Epithelial cell of esophagus (primary cell): ENCODE results near the gene C11orf91.
"Not testable (repeated sequence)": the region's sequence is repeated elsewhere in the genome, so short reads cannot be mapped to it uniquely, and the experiment has no call there.

Source experiments
- DNase-seq: peaks from one replicate; pipeline ENCODE4 v3.0.0; 2010; ENCODE audit warnings: low read depth
- H3K4me3 ChIP-seq: 2 replicates; pipeline ENCODE4 v1.5.1; 2011; ENCODE audit warnings: mild to moderate bottlenecking, low read length, control low read depth
- CTCF ChIP-seq: IDR thresholded peaks from 2 replicates; pipeline ENCODE4 v1.5.1; 2011; ENCODE audit warnings: low read depth, mild to moderate bottlenecking, low read length, control low read depth, inconsistent platforms; ENCODE audit not compliant: insufficient read depth; ENCODE audit errors: missing control alignments

C11orf91 gene

GRCh38 chr11:33682019-33682418 is 18.6 kb downstream of the C11orf91 start:
- no peak for TF ChIP-seq CTCF
- DNase-seq, result no peak
- no peak overlapping the region for H3K4me3 ChIP-seq

- not testable (repeated sequence) for DNase-seq, H3K4me3 ChIP-seq
Observed at GRCh38 chr11:33678616-33679015, 22.0 kb downstream of the C11orf91 start.

DNA sequence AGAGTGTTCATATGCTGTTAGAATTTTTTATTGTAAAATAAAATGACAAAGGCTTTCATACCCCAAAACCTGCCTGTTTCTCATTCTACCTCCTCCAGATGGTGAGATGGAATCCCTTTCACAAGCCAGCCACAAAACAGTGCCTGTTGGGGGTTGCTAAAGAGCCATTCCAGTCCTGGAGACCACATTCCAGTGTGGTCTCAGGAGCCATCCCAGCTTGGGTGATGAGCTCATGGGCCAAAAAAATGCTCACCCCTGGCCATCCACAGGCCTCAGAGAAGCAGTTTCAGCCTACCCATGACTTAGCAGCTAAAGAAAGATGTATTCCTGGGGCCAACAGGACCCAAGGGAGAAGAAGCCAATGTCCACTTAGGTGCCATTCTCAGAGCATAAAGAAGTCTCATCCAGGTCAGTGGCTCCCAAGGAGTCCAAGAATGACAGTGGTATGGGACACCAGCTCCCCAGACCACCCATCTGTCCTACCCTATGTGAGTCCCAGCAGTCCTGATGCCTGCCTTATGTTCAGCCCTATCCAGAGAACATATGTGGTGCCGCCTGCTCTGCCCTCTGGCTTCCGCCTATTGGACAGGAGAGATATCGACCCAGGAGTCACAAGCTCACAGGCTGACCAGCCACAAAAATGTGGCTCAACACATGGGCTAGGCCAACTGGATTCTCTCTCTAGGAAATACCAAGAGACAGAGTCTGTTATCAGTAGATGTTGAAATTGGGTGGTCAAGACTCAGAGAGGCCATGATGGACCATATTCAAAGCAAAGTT is 26.4 kb downstream of the C11orf91 start:
- no peak for TF ChIP-seq CTCF
- H3K4me3 ChIP-seq, result no peak overlapping the region
- DNase-seq, result no peak

DNA sequence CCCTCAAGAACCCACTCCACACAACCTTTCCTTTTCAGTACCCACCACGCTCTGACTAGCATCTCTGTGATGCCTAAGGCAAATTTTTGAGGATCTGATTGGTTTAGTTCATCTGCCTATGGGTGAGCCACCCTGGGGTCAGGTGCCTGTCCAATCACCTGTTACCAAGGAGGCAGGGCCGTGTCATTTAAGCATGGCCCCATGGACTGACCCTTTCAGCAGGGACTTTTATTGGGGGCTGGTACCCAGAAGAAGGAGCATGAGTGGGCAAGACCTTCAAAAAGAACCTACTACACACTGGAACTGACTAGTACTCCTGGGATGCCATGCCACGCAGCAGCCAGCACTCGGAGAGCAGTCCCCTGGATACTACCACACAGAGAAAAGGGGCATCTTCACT is 28.4 kb downstream of the C11orf91 start:
- H3K4me3 ChIP-seq, result no peak overlapping the region
- TF ChIP-seq CTCF, result no peak
- no peak for DNase-seq

DNA sequence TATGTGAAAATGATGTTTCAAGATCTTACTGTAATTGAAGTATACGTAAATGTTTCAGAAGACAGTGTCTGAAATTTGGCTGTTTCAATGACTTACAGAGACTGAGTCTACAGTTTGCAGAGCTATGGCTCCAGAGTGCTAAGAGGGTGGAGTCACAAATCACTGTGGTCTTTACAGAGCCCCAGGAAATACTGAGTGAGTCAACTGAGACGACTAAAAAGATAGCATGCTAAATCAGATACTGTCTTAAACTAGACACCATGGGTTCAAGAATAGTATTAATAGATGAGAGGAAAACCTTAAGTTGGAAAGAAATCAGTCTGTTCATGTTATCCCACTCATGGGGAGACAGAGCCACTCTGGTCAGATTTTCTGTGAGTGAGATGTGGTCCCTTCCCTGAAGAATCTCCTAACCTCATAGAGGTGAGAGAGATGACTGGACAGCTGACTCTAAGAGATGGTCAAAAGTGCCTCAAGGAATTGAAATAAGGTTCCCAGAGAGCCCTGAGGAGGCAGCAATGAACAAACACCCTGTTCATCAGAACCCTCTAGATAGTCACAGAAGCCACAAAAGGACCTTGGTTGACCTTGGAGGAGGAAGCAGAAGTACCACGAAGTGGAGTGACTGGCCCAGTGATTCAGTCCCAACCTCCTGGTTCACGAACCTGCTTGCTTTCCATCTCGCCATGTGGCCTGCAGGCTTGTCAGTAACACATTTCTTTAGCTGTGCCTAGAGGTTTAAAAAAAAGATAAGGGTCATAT is 30.2 kb downstream of the C11orf91 start:
- H3K4me3 ChIP-seq, result no peak overlapping the region
- peak; percentile 50 for DNase-seq
- no peak for TF ChIP-seq CTCF

DNA sequence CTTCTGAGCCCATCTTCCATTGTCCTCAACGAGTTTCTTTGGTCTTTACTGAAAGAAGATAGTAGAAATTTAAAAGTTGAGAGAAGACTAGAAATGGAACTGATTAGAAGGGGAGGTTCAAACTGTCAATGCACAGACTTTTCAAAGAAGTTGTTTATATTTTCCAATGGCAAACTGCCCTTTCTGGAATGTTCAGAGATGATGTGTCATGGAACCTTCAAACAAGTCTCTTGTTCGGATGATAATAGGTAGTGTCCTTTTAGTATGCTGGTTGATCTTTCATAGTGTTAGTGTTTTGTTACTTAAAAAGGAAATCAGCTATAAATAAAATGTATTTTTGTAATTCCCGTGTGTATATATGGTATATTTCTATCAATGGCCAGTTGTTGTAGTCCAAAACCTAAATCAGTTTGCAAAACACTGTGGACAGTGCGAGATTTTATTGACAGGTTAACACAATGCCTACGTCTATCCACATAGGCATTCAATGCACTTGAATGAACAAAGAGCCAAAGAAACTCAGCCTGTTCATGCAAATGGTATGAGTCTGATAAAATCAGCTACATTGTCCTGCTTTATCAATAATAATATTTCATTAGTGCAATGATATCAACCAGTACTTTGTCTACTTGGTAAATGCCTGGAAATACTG is 30.9 kb downstream of the C11orf91 start:
- TF ChIP-seq CTCF, result no peak
- H3K4me3 ChIP-seq, result no peak overlapping the region
- DNase-seq, result no peak

GRCh38 chr11:33668951-33669596 is 31.6 kb downstream of the C11orf91 start:
- no peak for TF ChIP-seq CTCF
- no peak for DNase-seq
- no peak overlapping the region for H3K4me3 ChIP-seq
